Psoas muscle (tissue), 8 donors: ENCODE measurements around the gene BNIP5. TPM values are rescaled to one million over a fixed set of nuclear protein-coding genes. Genes with fewer than 3 reads are reported as not detected.

Experiments used
- ATAC-seq, 4 donors: fragments of 200-7000 bp; cut with Tn5 transposase; one replicate each; pipeline ENCODE4 v1.9.1; 2020; ENCODE audit warnings: moderate library complexity in 3 of 4, mild to moderate bottlenecking in 2 of 4
- DNase-seq, 2 donors: peaks; one replicate each; pipeline ENCODE4 v3.0.0-alpha.2; 2020
- H3K27ac ChIP-seq: fragments of 200-600 bp; one replicate; pipeline ENCODE4 v1.8.0; 2022
- H3K27me3 ChIP-seq, 3 donors: fragments of 200-600 bp in 1 of 3; one replicate each; pipeline versions ENCODE4 v1.6.1 to v1.8.0; 2013 to 2022; ENCODE audit warnings: low read length in 2 of 3, mild to moderate bottlenecking in 2 of 3, moderate library complexity in 1 of 3; ENCODE audit not compliant: insufficient read depth in 3 of 3
- H3K36me3 ChIP-seq, 2 donors: fragments of 200-600 bp in 1 of 2; one replicate each; pipeline versions ENCODE4 v1.6.1 to v1.8.0; 2013 to 2022; ENCODE audit warnings: low read depth in 1 of 2, mild to moderate bottlenecking in 1 of 2, moderate library complexity in 1 of 2; ENCODE audit not compliant: insufficient read depth in 1 of 2
- H3K4me1 ChIP-seq: fragments of 200-600 bp; one replicate; pipeline ENCODE4 v1.8.0; 2022
- H3K4me3 ChIP-seq: fragments of 200-600 bp; one replicate; pipeline ENCODE4 v1.8.0; 2022; ENCODE audit warnings: mild to moderate bottlenecking
- H3K9me3 ChIP-seq: fragments of 200-600 bp; one replicate; pipeline ENCODE4 v1.8.0; 2022
- CTCF ChIP-seq: fragments of 200-600 bp; IDR thresholded peaks from one replicate; pipeline ENCODE4 v1.8.0; 2022; ENCODE audit warnings: antibody characterized with exemption
- WGBS, 3 donors: extraction: QIAGEN DNeasy Blood & Tissue Kit; methylation state at CpG; one replicate each; pipeline versions ENCODE4 v1.1.6 to v1.1.7; 2013; 5-methylcytosine and 5-hydroxymethylcytosine counted together
- intact Hi-C, 2 donors: fragments of 100-400 bp; cut with DNase I; formaldehyde crosslinking; loops; one replicate each; pipeline versions ENCODE4 v1.11.0 to v1.14.2; 2022
- polyA plus RNA-seq, 3 donors: library from polyadenylated mRNA; stranded (reverse); fragments of 200-250 nt; gene quantifications; one replicate each; pipeline ENCODE4 v1.2.3, GENCODE V29; 2013
- total RNA-seq, 4 donors: library from RNA; stranded (reverse); fragmentation: NEBNext Ultra II Directional in 2 of 4; extraction: Animal tissue kit (Norgen Biotek cat#: 25700) in 2 of 4; gene quantifications; one replicate each; pipeline versions ENCODE4 v1.2.1 to v1.2.4, GENCODE V29; 2021 to 2023
- donor health status: healthy with polysubstance abuse.
- donor health status: DM: no; HTN: no; CAD: no; lungs with moderate emphysema.
- donor health status: Bipolar disorder and iron deficiency.
- donor health status: healthy.
- donor health status: DM: yes; HTN: yes; CAD: no.
- donor health status: DM: no; HTN: no; CAD: no.
- donor health status: DM: no; HTN: no; CAD: no.
- donor health status: DM: yes; HTN: yes; CAD: no.

Gene BNIP5
- total and polyA plus RNA-seq, 7 donors = 0.01 TPM; not detected in 6

GRCh38 chr6:36280467-36280866 lies 56.2 kb downstream of the BNIP5 start:
- TF ChIP-seq CTCF = no peak
- no peak for DNase-seq
- H3K9me3 ChIP-seq = no peaks in the 10 kb centered on the region
- 67 to 73% (median 67%) methylated on average over 3 of the region's 3 CpGs for WGBS, 3 donors
- H3K27me3 ChIP-seq = peaks cover 5 to 32% (median 14%) of the 10 kb centered on the region in 3 donors
- H3K4me1 ChIP-seq = no peaks in the 10 kb centered on the region
- H3K4me3 ChIP-seq = no peak overlapping the region
- intact Hi-C loops = no loop called here
- ATAC-seq = no peak
- no peaks in the 10 kb centered on the region for H3K36me3 ChIP-seq
- H3K27ac ChIP-seq = no peak overlapping the region

GRCh38 chr6:36277946-36278470 lies 58.7 kb downstream of the BNIP5 start:
- WGBS, 3 donors = 68 to 73% (median 73%) methylated on average over 2 of the region's 2 CpGs
- TF ChIP-seq CTCF = no peak
- H3K36me3 ChIP-seq = no peaks in the 10 kb centered on the region
- H3K4me1 ChIP-seq = no peaks in the 10 kb centered on the region
- H3K27me3 ChIP-seq = peaks cover 5 to 22% (median 6%) of the 10 kb centered on the region in 3 donors
- H3K9me3 ChIP-seq = no peaks in the 10 kb centered on the region
- H3K4me3 ChIP-seq = no peak overlapping the region
- no peak for DNase-seq
- intact Hi-C loops = no loop called here
- ATAC-seq = no peak
- no peak overlapping the region for H3K27ac ChIP-seq

GRCh38 chr6:36276581-36277536 lies 59.8 kb downstream of the BNIP5 start:
- Histone ChIP-seq H3K9me3 (no peaks in the 10 kb centered on the region), H3K27me3 (peaks cover 5 to 26% (median 6%) of the 10 kb centered on the region in 3 donors), H3K27ac (no peak overlapping the region), H3K36me3 (no peaks in the 10 kb centered on the region), H3K4me3 (no peak overlapping the region), H3K4me1 (no peaks in the 10 kb centered on the region)
- no peak for TF ChIP-seq CTCF
- 70 to 81% (median 72%) methylated on average over 13 of the region's 13 CpGs for WGBS, 3 donors
- intact Hi-C loops = no loop called here
- no peak for ATAC-seq
- no peak for DNase-seq

- Histone ChIP-seq H3K27me3 (peaks cover 0 to 53% (median 2%) of the 10 kb centered on the region in 3 donors), H3K27ac (no peak overlapping the region), H3K4me1 (no peaks in the 10 kb centered on the region), H3K9me3 (no peaks in the 10 kb centered on the region), H3K36me3 (no peaks in the 10 kb centered on the region), H3K4me3 (no peak overlapping the region)
- intact Hi-C loops = no loop called here
- DNase-seq = no peak
- 73 to 77% (median 76%) methylated on average over 15 of the region's 15 CpGs for WGBS, 3 donors
- no peak for ATAC-seq
- no peak for TF ChIP-seq CTCF
These were observed 62.7 kb downstream of the BNIP5 start for GRCh38 chr6:36273802-36274514.
